AG09319 (cell line): ENCODE measurements around the gene KCNK3.

Experiments
- DNase-seq: peaks from one replicate; pipeline ENCODE4 v3.0.0-alpha.2; 2010; ENCODE audit warnings: low read depth; ENCODE audit errors: extremely low read depth
- TF ChIP-seq, protein P1 (sequence below): IDR thresholded peaks from 2 replicates; pipeline ENCODE4 v1.5.1; 2011; ENCODE audit warnings: low read depth, mild to moderate bottlenecking, inconsistent platforms, low read length, moderate library complexity

KCNK3 gene

DNA sequence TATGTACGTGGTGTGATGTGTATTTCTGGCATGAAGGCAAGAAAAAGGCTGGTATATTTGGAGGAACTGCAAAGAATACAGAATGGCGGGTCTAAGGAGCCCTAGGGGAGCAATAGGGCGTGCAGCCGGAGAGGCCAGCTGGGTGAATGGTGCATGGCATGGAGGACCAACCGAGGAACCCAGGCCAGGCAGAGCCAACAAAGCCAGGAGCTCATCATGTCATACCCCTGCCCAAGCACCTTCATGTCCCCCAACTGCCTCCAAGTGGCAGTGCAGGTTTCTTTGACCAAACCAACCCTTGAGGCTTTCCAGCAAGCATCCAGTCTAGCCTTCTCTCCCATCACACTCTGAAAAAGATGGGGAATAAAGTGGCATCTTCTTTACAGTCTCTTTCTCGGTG is 8.9 kb upstream of the KCNK3 start:
- no peak for DNase-seq
- TF ChIP-seq, protein P1, sequence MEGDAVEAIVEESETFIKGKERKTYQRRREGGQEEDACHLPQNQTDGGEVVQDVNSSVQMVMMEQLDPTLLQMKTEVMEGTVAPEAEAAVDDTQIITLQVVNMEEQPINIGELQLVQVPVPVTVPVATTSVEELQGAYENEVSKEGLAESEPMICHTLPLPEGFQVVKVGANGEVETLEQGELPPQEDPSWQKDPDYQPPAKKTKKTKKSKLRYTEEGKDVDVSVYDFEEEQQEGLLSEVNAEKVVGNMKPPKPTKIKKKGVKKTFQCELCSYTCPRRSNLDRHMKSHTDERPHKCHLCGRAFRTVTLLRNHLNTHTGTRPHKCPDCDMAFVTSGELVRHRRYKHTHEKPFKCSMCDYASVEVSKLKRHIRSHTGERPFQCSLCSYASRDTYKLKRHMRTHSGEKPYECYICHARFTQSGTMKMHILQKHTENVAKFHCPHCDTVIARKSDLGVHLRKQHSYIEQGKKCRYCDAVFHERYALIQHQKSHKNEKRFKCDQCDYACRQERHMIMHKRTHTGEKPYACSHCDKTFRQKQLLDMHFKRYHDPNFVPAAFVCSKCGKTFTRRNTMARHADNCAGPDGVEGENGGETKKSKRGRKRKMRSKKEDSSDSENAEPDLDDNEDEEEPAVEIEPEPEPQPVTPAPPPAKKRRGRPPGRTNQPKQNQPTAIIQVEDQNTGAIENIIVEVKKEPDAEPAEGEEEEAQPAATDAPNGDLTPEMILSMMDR = no peak

DNA sequence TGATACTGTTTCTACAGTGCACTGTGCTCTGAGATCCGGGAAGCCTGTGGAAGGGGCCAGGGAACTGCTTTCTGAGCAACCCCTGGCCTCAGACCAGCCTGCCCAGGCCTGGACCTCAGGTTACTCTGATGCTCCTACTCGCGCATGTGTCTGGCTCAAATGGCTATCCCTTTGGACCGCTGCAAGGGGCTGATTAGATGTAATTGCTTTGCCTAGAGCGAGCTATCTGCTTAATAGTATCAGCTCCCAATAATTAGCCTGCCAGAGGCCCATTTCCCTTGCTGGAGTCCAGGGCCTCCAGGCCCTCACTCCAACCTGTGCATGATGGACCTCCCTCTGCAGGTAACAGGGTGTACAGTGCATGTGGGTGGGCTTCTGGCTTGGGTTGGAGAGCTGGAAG is 7.2 kb upstream of the KCNK3 start:
- no peak for DNase-seq
- TF ChIP-seq, protein P1 = no peak

DNA sequence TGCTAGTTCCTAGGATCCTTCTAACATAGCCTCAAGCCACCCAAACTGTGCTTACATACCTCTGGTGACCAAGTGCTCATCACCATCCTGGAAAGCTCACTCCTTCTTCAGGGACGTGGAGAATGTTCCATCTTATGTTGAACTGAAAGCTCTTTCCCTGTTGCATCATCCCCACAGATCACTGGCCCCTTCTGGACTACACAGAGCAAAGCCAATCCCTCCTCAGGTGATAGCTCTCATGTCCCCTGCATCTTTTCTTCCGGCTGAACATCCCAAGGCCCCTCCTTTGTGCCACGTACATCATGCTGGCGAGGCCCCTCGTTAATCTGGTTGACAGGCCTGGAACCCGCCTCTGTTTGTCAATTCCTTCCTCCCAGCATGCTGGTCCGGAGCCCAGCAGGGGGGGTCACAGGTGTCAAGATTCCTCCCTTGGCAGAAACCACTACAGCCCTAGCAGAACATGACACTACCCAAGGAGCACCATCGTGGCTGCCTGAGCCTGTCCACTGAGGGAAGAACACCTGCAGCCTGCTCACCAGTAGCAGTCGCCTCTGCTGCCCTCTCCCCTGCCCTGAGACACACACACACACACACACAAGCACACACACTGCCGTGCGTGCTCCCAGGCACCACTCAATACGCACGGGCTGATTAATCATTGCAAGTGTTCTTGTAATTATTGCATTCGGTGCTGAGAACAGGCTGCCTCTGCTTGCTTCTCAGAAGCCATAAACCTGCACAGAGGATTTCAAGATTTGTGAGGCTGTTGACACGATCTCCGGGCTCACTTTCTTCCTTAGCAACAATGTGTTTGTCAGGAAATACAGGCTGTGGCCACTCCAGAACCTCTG is 6.3 kb upstream of the KCNK3 start:
- TF ChIP-seq, protein P1 = no peak
- DNase-seq = no peak

DNA sequence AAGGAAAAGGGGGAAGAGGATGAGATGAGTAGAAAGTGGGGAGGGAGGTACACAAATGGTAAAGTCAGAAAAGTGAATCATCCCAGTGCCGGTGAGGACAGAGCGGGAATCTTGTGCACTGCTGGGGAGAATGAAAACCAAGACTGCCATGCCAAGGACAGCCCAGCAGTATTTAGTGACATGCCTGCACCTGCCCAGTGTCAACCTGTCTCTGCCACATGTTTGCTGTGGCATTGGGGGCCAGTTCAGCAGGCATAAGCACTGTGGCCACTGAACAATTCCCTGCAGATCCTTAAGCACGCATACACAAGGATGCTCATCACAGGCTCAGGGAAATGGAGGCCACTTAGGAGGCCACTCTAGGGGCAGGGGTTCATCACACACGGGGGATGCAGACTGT is 5.2 kb upstream of the KCNK3 start:
- DNase-seq = no peak
- TF ChIP-seq, protein P1 = no peak

DNA sequence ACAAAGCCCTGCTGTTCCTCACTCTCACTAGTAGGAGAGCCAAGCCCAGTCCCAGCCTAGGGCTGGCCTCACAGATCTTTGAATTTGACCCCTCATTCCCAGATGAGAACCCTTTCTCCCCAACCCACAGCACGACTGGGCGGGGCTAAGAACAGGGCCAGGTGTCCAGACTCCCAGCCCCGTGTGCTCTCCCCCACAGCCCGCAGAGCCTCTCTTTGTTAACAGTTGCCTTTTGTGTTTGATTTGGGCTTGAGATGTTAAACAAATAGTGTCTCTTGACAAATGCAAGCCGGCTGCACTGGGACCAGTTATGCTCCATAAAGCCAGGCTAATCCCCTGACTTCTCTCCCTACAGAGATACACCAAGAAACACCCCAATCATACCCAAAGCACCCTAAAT is 4.7 kb upstream of the KCNK3 start:
- no peak for DNase-seq
- TF ChIP-seq, protein P1 = no peak

DNA sequence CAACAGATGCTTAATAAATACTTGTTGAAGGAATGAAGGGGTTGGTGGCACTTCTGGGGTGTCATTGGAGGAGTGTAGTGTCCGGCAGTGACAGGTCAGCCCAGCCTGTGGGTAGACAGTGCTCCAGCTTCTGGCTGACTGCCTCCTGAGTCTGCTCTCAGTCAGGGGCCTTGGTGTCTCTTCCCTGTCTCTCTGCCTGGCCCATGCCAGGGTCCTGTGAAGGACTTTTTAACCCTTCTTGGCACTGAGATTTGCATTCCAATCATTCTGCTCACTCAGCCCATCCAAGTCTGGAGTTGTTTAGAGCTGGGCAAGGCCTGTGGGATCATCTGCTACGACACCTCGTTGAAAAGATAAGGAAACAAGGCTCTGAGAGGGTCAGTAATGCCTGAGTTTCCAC is 1.4 kb upstream of the KCNK3 start:
- no peak for DNase-seq
- TF ChIP-seq, protein P1 = no peak

DNA sequence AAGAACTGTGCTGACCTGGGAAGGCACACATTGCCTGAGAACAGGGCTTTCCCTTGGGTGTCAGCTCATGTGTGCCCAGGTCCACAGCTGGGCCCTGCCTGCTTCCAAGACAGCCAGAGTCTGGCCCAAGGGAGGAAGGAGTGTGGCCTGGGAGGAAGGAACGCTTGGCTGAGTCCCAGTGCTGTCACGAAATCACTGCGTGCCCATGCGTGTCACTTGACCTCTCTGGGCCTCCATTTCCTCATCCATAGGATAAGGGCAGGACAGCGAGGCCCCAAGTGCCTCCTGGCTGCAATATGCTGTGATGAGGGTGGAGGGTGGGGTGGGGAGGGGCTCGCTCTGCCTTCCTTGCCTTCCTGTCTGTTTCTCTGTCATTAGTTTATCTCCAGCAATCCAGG is 642 bp upstream of the KCNK3 start:
- no peak for DNase-seq

More for the DNA sequence above, 642 bp upstream of the KCNK3 start:
- TF ChIP-seq, protein P1 = no peak
